HUES64 (cell line): ENCODE results near the gene FAM149A. TPM values are rescaled to one million over a fixed set of nuclear protein-coding genes. Genes with fewer than 3 reads are reported as not detected.
A peak's percentile ranks its signal among the peaks of the same experiment; 100 is the strongest.

Experiments
- H3K27ac ChIP-seq: 2 replicates; pipeline ENCODE4 v1.7.0; 2013; ENCODE audit warnings: low read depth, low read length, inconsistent platforms
- H3K27me3 ChIP-seq: 2 replicates; pipeline ENCODE4 v1.6.1; 2013; ENCODE audit warnings: mild to moderate bottlenecking, low read length; ENCODE audit not compliant: insufficient read depth
- H3K36me3 ChIP-seq: 2 replicates; pipeline ENCODE4 v1.6.1; 2013; ENCODE audit warnings: mild to moderate bottlenecking, low read length; ENCODE audit not compliant: insufficient read depth
- H3K4me1 ChIP-seq: 2 replicates; pipeline ENCODE4 v1.6.1; 2013; ENCODE audit warnings: mild to moderate bottlenecking, low read length, moderate library complexity; ENCODE audit not compliant: insufficient read depth
- H3K4me3 ChIP-seq: 2 replicates; pipeline ENCODE4 v1.5.1; 2013; ENCODE audit warnings: mild to moderate bottlenecking, low read length, moderate library complexity
- H3K9ac ChIP-seq: 2 replicates; pipeline ENCODE4 v1.6.1; 2013; ENCODE audit warnings: mild to moderate bottlenecking, low read depth, low read length
- H3K9me3 ChIP-seq: 2 replicates; pipeline ENCODE4 v1.6.1; 2013; ENCODE audit warnings: low read depth, low read length; ENCODE audit not compliant: insufficient read depth
- WGBS: fragments of 150-250, 120-280 bp; methylation state at CpG from one replicate; pipeline ENCODE4 v1.1.7; 2013; ENCODE audit warnings: missing lambda C conversion rate; 5-methylcytosine and 5-hydroxymethylcytosine counted together
- polyA plus RNA-seq, 2 experiments: library from polyadenylated mRNA; stranded (reverse); fragments of 50-300 nt; gene quantifications; one replicate each; pipeline ENCODE4 v1.2.3, GENCODE V29; 2013

FAM149A gene
- 5.2 TPM for polyA plus RNA-seq (2013, experiment 1 of 2)
- 4.4 TPM for polyA plus RNA-seq (2013, experiment 2 of 2)

DNA sequence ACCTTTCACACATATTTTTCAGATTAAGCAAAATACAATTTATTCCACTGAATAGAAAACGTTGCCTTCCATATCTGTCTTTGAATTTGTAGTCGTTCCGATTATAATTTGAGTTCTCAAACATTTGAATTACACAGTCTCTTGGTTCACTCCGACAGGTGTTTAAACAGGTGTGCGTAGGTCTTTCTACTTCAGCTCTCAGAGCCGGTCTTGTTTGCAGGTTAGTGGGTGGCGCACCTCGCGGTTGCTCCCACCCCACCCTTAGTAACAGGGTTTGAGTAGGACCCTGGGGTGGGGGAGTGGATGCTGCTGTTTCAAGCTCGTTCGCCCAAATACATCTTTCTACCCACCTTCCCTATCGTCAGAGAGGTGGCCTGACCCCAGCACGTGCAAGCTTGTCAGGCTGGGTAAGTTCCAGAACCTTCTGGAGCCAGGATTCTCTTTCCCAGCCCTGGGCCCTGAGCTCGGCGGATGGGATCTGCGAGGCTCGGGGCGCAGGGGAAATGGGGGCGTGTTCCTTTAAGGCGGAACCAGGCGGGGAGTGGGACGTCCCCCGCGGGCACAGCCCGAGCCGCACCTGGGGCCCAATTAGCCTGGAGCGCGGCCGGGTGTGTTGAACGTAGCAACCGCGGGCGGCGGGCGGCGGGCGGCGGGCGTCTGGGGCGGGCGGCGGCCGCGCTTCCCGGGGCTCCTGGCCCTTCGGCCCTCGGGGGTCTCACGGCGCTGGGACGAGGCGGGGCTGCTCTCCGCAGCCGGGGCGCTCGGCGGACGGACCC lies at the start of gene FAM149A:
Gene FAM149A (plus strand): TSS at position 591 of the 776 bp plus-strand sequence.
- peak within 1 kb of the TSS; percentile 49 for H3K9ac ChIP-seq
- H3K27ac ChIP-seq, result no peak within 1 kb of the TSS
- 20% methylated on average over 57 of the region's 57 CpGs for WGBS

DNA sequence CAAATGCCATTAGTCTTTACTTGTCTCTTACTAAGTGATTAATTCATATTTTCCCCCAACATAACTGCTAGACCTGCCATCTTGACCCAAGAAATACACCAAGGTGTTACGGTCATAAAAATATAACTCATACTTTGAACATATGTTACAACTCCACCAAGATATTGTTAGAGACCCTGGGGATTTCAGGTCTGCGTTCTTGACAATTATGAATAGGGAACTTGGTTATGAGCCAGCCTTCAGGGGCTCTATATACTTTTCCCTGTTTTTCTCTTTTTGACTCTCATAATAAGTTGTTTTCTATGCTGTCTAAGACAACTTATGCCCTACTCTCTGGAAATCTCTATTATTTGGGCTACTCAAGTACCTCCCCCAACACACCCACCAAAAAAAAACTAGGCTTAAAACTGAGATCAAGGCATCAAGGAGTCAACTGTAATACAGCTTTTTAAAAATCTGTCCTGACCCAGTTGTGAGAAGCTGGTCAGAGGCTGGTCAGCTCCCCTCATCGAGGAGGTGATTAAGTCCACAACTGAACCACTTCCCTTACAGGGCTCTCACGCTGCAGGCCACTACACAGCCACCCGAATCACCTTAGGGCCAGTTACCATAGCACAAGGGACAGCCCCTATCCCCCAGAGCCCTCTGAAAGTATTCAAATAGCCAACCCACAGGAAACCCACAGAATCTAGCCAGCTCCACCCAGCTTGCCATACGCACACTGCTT lies 46.1 kb upstream of the FAM149A start:
- H3K36me3 ChIP-seq, result no peaks in the 10 kb centered on the region
- H3K9me3 ChIP-seq, result peaks cover 6% of the 10 kb centered on the region; the same call in 1 of the 2 replicates
- no peak overlapping the region for H3K9ac ChIP-seq
- H3K4me1 ChIP-seq, result no peaks in the 10 kb centered on the region
- no peak overlapping the region for H3K4me3 ChIP-seq
- no peaks in the 10 kb centered on the region for H3K27me3 ChIP-seq
- no peak overlapping the region for H3K27ac ChIP-seq
- 92% methylated on average over 6 of the region's 6 CpGs for WGBS

More for the DNA sequence above, at the start of gene FAM149A:
- Histone ChIP-seq H3K27me3 (peaks cover 41% of the 10 kb centered on the region), H3K36me3 (no peaks in the 10 kb centered on the region), H3K4me3 (peak within 1 kb of the TSS; percentile 59), H3K9me3 (no peaks in the 10 kb centered on the region), H3K4me1 (peaks cover 12% of the 10 kb centered on the region)

DNA sequence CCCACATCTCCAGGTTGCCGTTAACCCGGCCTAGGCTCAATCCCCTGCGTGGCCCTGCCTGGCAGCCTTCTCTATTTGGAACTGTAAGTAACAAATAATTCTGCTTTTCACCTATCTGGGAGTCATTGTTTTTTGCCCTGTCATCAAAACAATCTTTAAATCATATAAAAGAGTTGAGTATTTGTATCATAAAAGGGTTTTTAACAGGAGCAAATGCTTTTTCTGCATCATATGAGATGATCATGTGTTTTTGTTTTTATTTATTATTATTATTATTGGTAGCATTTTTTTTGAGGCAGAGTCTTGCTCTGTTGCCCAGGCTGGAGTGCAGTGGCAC lies 45.6 kb upstream of the FAM149A start:
- Histone ChIP-seq H3K27ac (no peak overlapping the region), H3K9me3 (peaks cover 6% of the 10 kb centered on the region; the same call in 1 of the 2 replicates), H3K9ac (no peak overlapping the region), H3K36me3 (no peaks in the 10 kb centered on the region), H3K27me3 (no peaks in the 10 kb centered on the region), H3K4me3 (no peak overlapping the region), H3K4me1 (no peaks in the 10 kb centered on the region)
- 92% methylated on average over 3 of the region's 3 CpGs for WGBS

DNA sequence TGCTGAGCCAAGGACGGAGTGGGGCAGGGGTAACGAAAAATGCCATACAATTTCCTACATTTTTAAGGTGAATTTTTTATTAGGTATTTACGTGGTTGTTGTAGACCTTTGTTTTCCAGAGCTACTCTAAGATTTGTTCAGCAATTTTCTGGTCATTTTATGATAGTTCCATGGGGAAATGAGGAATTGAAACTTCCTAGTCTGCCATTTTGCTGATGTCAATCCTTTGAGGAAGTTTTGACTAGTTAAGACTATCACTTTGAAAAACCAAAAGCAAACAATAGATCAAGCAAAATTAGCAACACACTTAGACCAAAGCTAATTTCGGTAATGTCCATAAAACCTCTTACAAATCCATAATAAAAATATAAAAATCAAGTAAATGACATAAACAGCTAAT lies 42.6 kb upstream of the FAM149A start:
- 99% methylated on average over 4 of the region's 4 CpGs for WGBS

DNA sequence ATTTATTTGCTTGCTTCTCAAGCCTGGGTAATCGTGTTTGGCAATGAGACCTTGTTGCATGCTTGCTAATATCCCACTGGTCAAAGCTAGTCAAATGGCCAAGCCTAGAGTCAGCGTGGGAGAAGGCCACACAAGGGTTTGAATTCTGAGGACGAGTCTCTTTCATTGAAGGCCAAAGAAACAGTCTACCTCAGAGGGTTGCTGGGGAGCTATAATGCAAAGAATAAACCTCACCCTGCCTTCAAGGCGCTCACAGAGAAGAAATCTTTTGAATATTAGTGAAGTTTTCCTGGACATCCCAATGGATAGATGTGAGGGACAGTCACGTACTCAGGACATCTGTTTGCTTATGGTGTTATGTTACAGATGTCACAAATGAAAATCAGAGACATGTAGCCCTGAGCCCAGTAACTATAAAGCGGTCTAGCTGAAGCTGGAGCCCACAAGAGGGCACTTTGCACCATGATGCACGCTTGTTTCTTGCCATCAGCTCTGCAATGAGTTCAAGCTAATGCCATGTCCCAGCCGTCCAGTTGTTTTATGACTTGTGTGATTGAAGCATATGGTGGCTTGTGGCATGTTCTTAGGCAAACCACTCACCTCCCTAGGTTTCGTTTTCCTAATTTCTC lies 36.6 kb upstream of the FAM149A start:
- Histone ChIP-seq H3K27me3 (no peaks in the 10 kb centered on the region), H3K4me1 (peaks cover 14% of the 10 kb centered on the region; the same call in 1 of the 2 replicates), H3K27ac (no peak overlapping the region), H3K9ac (no peak overlapping the region), H3K36me3 (no peaks in the 10 kb centered on the region), H3K4me3 (no peak overlapping the region), H3K9me3 (no peaks in the 10 kb centered on the region)
- 80% methylated on average over 8 of the region's 9 CpGs for WGBS

More for the DNA sequence above, 42.6 kb upstream of the FAM149A start:
- H3K9me3 ChIP-seq, result peaks cover 6% of the 10 kb centered on the region; the same call in 1 of the 2 replicates
- H3K4me1 ChIP-seq, result no peaks in the 10 kb centered on the region
- no peaks in the 10 kb centered on the region for H3K27me3 ChIP-seq
- no peak overlapping the region for H3K9ac ChIP-seq
- H3K27ac ChIP-seq, result no peak overlapping the region
- H3K36me3 ChIP-seq, result no peaks in the 10 kb centered on the region
- no peak overlapping the region for H3K4me3 ChIP-seq

DNA sequence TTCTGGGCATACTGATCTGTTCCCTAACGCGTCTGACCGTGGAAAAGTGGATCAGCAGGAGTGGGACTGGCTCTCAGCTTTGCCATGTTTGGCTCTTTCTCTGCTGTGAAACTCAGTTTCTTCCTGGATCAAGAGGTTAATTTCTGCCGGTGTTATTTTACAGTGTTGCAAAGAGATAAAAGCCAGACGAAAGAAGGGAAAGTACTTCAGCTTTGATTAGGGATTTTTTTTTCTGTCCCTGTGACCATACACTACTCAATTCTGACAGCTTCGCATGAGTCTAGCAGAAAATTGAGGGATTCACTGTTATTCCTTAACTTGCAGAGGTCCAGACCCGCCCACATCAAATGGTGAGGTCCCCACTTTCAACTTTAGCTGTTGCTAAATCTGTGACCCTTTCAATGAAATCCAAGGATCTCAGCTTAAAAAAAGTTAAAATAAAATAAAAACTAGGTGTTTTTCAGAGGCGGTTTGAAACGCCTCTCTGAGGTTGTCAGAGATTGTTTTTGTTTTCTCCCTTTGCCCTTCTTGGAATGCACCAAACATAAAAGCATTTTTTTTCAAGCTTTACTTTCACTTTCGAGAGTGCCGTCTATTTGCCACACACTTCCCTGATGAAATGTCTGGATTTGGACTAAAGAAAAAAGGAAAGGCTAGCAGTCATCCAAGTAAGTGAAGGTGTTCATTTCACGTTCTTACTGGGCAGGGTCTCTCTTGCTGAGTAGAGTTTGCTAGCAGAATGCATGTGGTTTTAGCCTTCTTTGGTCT lies 35.7 kb upstream of the FAM149A start, which contains the start of gene TLR3:
Gene TLR3 (plus strand): TSS at position 576 of the 768 bp plus-strand sequence. CDS start 7,464 bp downstream, outside the sequence.
- Histone ChIP-seq H3K27me3 (no peaks in the 10 kb centered on the region), H3K4me3 (no peak within 1 kb of the TSS), H3K9ac (no peak within 1 kb of the TSS), H3K4me1 (peaks cover 14% of the 10 kb centered on the region; the same call in 1 of the 2 replicates), H3K9me3 (no peaks in the 10 kb centered on the region), H3K36me3 (no peaks in the 10 kb centered on the region), H3K27ac (no peak within 1 kb of the TSS)
- 87% methylated on average over 12 of the region's 12 CpGs for WGBS

DNA sequence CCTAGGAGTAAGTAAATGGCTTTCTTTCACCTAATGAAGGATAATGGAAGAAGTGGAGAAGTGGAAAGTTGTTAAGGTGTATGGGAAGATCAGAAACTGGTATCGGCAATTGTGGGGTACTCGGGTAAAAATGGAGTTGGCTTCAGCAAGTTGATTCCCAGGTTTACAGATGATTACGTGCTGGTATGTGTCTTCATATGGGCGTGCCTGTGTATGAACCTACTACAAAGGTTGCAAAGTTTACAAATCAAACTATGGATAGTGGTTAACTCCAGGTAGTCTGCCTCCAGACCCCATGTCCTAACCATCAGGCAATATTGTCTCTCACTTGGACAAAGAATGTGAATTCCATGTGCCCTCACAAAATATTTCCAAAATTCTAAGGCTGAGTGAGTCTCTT lies 34.8 kb upstream of the FAM149A start:
- WGBS, result 91% methylated on average over 4 of the region's 4 CpGs
- Histone ChIP-seq H3K27ac (no peak overlapping the region), H3K4me1 (peaks cover 14% of the 10 kb centered on the region; the same call in 1 of the 2 replicates), H3K9me3 (no peaks in the 10 kb centered on the region), H3K27me3 (no peaks in the 10 kb centered on the region), H3K4me3 (no peak overlapping the region), H3K9ac (no peak overlapping the region), H3K36me3 (no peaks in the 10 kb centered on the region)

DNA sequence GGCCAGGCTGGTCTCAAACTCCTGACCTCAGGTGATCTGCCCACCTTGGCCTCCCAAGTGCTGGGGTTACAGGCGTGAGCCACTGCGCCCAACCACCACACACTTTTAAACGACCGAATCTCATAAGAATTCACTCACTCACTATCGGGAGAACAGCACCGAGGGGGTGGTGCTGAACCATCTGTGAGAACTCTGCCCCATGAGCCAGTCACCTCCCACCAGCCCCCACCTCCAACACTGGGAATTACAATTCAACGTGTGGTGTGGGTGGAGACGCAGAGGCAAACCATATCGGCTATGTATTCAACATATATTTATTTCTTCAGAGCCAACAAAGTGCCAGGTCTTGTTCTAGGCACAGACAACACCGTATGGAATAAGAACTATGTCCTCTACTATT lies 32.0 kb upstream of the FAM149A start:
- Histone ChIP-seq H3K27me3 (no peaks in the 10 kb centered on the region), H3K27ac (no peak overlapping the region), H3K36me3 (no peaks in the 10 kb centered on the region), H3K9ac (no peak overlapping the region), H3K4me1 (peaks cover 14% of the 10 kb centered on the region; the same call in 1 of the 2 replicates), H3K4me3 (no peak overlapping the region), H3K9me3 (no peaks in the 10 kb centered on the region)
- WGBS, result 96% methylated on average over 10 of the region's 10 CpGs

DNA sequence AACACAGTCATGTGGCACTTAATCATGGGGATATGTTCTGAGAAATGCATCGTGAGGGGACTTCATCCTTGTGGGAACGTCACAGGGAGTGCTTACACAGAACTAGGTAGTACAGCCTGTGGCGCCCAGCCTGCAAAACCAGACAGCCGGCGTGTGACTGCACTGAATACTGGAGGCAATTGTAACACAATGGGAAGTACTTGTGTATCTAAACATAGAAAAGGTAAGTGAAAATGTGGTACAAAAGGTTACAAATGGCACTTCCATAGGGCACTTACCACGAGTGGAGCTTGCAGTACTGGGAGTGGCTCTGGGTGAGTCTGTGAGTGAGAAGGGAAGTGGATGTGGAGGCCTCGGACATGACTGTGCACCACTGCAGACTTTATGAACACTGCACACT lies 30.3 kb upstream of the FAM149A start:
- H3K4me1 ChIP-seq, result peaks cover 11% of the 10 kb centered on the region
- no peak overlapping the region for H3K27ac ChIP-seq
- no peaks in the 10 kb centered on the region for H3K27me3 ChIP-seq
- H3K36me3 ChIP-seq, result no peaks in the 10 kb centered on the region
- no peak overlapping the region for H3K9ac ChIP-seq
- WGBS, result 86% methylated on average over 6 of the region's 7 CpGs
- H3K9me3 ChIP-seq, result no peaks in the 10 kb centered on the region
- no peak overlapping the region for H3K4me3 ChIP-seq

DNA sequence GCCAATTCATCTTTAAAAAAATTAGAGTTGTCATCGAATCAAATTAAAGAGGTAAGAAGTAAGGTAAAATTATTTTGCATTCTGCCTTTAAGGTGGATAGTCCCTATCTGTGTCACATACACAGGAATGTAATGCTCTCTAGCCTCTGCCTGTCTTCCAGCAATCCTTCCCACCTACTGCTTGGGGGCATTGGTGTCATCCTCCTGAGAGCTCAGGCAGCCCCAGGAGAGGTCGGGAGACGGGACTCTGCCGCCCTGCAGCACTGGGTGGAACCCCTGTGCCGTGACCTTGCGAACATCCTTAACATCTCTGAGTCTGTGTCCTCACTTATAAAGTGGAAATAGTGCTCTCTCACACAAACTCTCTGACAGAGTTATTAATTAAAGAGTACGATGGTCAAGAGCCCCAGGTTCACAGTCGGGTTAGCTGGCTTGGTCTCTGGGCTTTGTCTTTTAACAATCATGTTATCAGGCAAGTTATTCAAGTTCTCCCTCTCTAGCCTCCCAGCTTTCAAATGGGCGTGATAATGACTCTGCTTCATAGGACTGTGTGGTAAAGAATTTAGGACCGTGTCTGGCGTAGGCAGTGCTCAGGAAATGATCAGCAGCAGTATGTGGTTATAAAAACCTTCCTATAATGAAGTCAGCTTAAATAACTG lies 25.4 kb upstream of the FAM149A start:
- Histone ChIP-seq H3K36me3 (no peaks in the 10 kb centered on the region), H3K27me3 (no peaks in the 10 kb centered on the region), H3K4me1 (peaks cover 20% of the 10 kb centered on the region), H3K4me3 (no peak overlapping the region), H3K9ac (peak overlapping the region; percentile 4; the same call in 1 of the 2 replicates), H3K9me3 (no peaks in the 10 kb centered on the region), H3K27ac (peak overlapping the region; percentile 9; the same call in 1 of the 2 replicates)
- 34% methylated on average over 9 of the region's 11 CpGs for WGBS
